ENCODE results near the gene EIPR1. TPM values are rescaled to one million over a fixed set of nuclear protein-coding genes. Genes with fewer than 3 reads are reported as not detected.

EIPR1 gene
- total RNA-seq, 4 donors from 2014 or later = 13.1 to 41.0 (median 27.4) TPM

DNA sequence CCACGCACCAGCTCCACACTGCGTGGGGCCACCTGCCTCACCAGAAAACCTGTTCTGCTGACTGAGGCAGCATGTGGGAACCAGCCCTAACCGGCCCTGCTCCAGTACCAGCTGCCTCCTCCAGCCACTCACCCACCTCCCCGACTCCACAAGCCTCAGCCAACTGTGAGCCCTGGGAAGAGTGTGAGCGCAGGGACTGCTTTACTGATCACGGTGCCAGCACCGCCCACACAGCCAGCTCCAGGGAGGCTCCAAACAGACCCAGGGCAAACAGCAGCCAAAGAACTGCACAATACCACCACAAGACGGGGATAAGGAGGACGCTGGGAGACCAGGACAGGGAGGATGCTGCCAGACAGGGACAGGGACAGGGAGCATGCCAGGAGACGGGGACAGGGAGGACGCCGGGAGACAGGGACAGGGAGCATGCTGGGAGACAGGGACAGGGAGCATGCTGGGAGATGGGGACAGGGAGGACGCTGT lies 28.4 kb downstream of the EIPR1 start:
- no peak overlapping the region for H3K4me3 ChIP-seq
- no peaks in the 10 kb centered on the region for H3K36me3 ChIP-seq
- no peak overlapping the region for H3K27ac ChIP-seq
- no peaks in the 10 kb centered on the region for H3K27me3 ChIP-seq
- intact Hi-C loops (cut with DNase I; ENCODE audit: low total_unique reads) (no loop called here), in situ Hi-C loops (cut with MboI; ENCODE audit: low pct_ligation_motif_present in 1 of 4, low pct_unique_long_range_greater_than_20kb in 1 of 4, low sequenced_read_pairs in 3 of 4) (no loop called here)
- WGBS, 2 donors (ENCODE audit: low coverage in 1 of 2) = 81 to 100% methylated on average over 1 to 13 of the region's 13 CpGs
- H3K4me1 ChIP-seq = no peaks in the 10 kb centered on the region
- no peak for TF ChIP-seq EP300 (IDR thresholded peaks at IDR 0.05; ENCODE audit: low read depth)
- no peak for TF ChIP-seq POLR2A (IDR thresholded peaks at IDR 0.05)
- H3K9me3 ChIP-seq = no peaks in the 10 kb centered on the region
- DNase-seq = no peak

DNA sequence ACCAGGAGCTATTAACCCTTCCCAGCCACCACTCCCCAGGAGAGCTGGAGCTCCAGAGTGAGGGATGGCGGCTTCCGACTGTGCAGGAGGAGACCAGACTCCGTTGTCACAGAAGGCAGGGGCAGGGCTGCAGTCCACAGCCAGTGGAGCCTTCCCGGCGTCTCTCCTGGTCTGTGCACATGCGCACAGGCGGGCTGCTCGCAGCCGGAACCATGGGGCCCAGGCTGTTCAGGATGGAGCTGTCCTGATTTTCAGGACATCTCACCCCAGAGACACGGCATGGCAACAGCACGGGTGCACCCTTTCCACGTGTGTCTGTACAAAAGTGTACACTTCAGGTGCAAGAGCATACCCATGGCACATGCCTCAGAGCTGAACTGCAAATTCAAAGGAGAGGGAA lies 28.9 kb downstream of the EIPR1 start:
- in situ Hi-C loops (cut with MboI; ENCODE audit: low pct_ligation_motif_present in 1 of 4, low pct_unique_long_range_greater_than_20kb in 1 of 4, low sequenced_read_pairs in 3 of 4) = no loop called here
- no peaks in the 10 kb centered on the region for H3K9me3 ChIP-seq
- H3K27ac ChIP-seq = no peak overlapping the region
- H3K27me3 ChIP-seq = no peaks in the 10 kb centered on the region
- no peak for DNase-seq
- intact Hi-C loops (cut with DNase I; ENCODE audit: low total_unique reads) = no loop called here
- H3K4me1 ChIP-seq = no peaks in the 10 kb centered on the region
- no peak overlapping the region for H3K4me3 ChIP-seq
- 96% methylated on average over 12 of the region's 12 CpGs; no CpG with 5 or more reads in 1 of the 2 donors for WGBS, 2 donors (ENCODE audit: low coverage in 1 of 2)
- no peak for TF ChIP-seq POLR2A (IDR thresholded peaks at IDR 0.05)
- TF ChIP-seq EP300 (IDR thresholded peaks at IDR 0.05; ENCODE audit: low read depth) = no peak
- no peaks in the 10 kb centered on the region for H3K36me3 ChIP-seq

DNA sequence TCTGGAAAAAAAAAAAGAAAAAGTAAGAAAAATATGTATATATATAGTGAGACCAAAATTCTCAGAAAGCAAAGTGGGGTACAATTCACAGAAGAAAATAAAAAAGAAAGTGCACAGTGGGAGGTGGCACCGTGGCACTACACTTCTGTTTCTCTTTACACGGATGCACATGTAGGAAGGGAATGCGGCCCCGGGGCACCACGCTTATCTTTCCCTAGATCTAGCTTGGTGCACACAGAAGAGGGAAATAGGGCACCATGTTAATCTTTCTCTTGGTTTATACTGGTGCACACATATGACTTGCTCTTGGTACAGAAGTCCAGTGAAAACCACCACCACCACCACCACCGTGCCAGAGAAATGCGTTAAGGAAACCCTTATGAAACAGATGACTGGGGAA lies 32.0 kb downstream of the EIPR1 start:
- H3K36me3 ChIP-seq = no peaks in the 10 kb centered on the region
- no peak for DNase-seq
- no peak for TF ChIP-seq POLR2A (IDR thresholded peaks at IDR 0.05)
- TF ChIP-seq POLR2AphosphoS5 (IDR thresholded peaks at IDR 0.05) = no peak
- TF ChIP-seq, protein P1, sequence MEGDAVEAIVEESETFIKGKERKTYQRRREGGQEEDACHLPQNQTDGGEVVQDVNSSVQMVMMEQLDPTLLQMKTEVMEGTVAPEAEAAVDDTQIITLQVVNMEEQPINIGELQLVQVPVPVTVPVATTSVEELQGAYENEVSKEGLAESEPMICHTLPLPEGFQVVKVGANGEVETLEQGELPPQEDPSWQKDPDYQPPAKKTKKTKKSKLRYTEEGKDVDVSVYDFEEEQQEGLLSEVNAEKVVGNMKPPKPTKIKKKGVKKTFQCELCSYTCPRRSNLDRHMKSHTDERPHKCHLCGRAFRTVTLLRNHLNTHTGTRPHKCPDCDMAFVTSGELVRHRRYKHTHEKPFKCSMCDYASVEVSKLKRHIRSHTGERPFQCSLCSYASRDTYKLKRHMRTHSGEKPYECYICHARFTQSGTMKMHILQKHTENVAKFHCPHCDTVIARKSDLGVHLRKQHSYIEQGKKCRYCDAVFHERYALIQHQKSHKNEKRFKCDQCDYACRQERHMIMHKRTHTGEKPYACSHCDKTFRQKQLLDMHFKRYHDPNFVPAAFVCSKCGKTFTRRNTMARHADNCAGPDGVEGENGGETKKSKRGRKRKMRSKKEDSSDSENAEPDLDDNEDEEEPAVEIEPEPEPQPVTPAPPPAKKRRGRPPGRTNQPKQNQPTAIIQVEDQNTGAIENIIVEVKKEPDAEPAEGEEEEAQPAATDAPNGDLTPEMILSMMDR (IDR thresholded peaks at IDR 0.05) = no peak
- no peak for TF ChIP-seq EP300 (IDR thresholded peaks at IDR 0.05; ENCODE audit: low read depth)
- no peaks in the 10 kb centered on the region for H3K9me3 ChIP-seq
- H3K27ac ChIP-seq = no peak overlapping the region
- H3K4me3 ChIP-seq = no peak overlapping the region
- H3K4me1 ChIP-seq = no peaks in the 10 kb centered on the region
- WGBS, 2 donors (ENCODE audit: low coverage in 1 of 2) = 92 to 93% methylated on average over 2 to 7 of the region's 7 CpGs
- in situ Hi-C loops (cut with MboI; ENCODE audit: low pct_ligation_motif_present in 1 of 4, low pct_unique_long_range_greater_than_20kb in 1 of 4, low sequenced_read_pairs in 3 of 4) = no loop called here
- intact Hi-C loops (cut with DNase I; ENCODE audit: low total_unique reads) = no loop called here
- no peaks in the 10 kb centered on the region for H3K27me3 ChIP-seq

DNA sequence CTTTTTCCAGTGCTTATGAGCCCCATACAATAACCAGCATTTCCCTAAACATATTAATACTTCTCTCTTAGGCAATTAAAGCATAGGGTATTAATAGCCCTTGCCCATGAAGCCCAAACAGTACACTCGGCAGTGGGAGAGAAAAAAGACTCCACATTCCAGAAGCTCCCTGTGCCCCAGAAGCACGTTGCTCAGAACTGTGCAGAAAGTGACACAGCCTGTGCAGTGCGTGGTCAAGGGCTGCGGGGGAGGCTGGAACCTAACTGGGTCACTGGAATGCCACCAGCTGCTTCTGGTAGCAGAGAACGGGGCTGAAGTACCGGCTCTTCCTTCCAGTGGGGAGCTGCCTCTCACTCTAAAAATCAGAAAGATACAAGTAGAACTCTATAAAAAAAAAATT lies 32.7 kb downstream of the EIPR1 start:
- H3K4me3 ChIP-seq = no peak overlapping the region
- no peaks in the 10 kb centered on the region for H3K9me3 ChIP-seq
- H3K36me3 ChIP-seq = no peaks in the 10 kb centered on the region
- TF ChIP-seq, protein P1 (IDR thresholded peaks at IDR 0.05) = no peak
- TF ChIP-seq EP300 (IDR thresholded peaks at IDR 0.05; ENCODE audit: low read depth) (no peak), POLR2AphosphoS5 (IDR thresholded peaks at IDR 0.05) (no peak), POLR2A (IDR thresholded peaks at IDR 0.05) (no peak)
- intact Hi-C loops (cut with DNase I; ENCODE audit: low total_unique reads) = no loop called here
- 90 to 92% methylated on average over 2 to 6 of the region's 6 CpGs for WGBS, 2 donors (ENCODE audit: low coverage in 1 of 2)
- no peak for DNase-seq
- no peaks in the 10 kb centered on the region for H3K27me3 ChIP-seq
- in situ Hi-C loops (cut with MboI; ENCODE audit: low pct_ligation_motif_present in 1 of 4, low pct_unique_long_range_greater_than_20kb in 1 of 4, low sequenced_read_pairs in 3 of 4) = no loop called here
- H3K27ac ChIP-seq = no peak overlapping the region
- no peaks in the 10 kb centered on the region for H3K4me1 ChIP-seq

DNA sequence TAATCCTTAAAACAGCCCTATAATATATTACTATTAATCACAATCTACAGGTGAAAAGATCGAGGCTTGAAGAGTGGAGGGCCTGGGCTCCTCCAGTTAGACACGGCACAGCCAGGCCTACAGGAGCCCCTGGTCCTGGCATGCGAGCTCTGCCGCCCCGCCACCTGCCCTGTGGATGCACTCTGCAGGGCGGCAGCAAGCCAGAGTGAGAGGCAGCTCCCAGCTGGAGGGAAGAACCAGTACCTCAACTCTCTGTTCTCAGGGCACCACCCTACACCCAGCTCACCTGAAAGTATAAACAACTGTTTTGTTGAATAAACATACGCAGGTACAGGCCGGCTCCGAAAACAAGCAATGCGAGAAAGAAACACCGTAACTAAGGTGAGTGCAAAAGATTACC lies 34.6 kb downstream of the EIPR1 start:
- H3K27ac ChIP-seq = no peak overlapping the region

More for the DNA sequence above, 34.6 kb downstream of the EIPR1 start:
- Histone ChIP-seq H3K9me3 (no peaks in the 10 kb centered on the region), H3K27me3 (no peaks in the 10 kb centered on the region), H3K4me1 (no peaks in the 10 kb centered on the region), H3K36me3 (no peaks in the 10 kb centered on the region), H3K4me3 (no peak overlapping the region)
- intact Hi-C loops (cut with DNase I; ENCODE audit: low total_unique reads) = no loop called here
- WGBS, 2 donors (ENCODE audit: low coverage in 1 of 2) = 95 to 100% methylated on average over 5 to 9 of the region's 11 CpGs
- no peak for DNase-seq
- in situ Hi-C loops (cut with MboI; ENCODE audit: low pct_ligation_motif_present in 1 of 4, low pct_unique_long_range_greater_than_20kb in 1 of 4, low sequenced_read_pairs in 3 of 4) = no loop called here
- TF ChIP-seq POLR2AphosphoS5 (IDR thresholded peaks at IDR 0.05) (no peak), POLR2A (IDR thresholded peaks at IDR 0.05) (no peak), EP300 (IDR thresholded peaks at IDR 0.05; ENCODE audit: low read depth) (no peak)
- TF ChIP-seq, protein P1 (IDR thresholded peaks at IDR 0.05) = no peak
